GM18517 (cell line): ENCODE data around the gene XAGE2.
"Not testable (repeated sequence)": the region's sequence is repeated elsewhere in the genome, so short reads cannot be mapped to it uniquely, and the experiment has no call there.

Experiments
- ATAC-seq: cut with Tn5 transposase; IDR thresholded peaks from one replicate; pipeline ENCODE4 v1.9.1; 2021; ENCODE audit warnings: mild to moderate bottlenecking, moderate library complexity; ENCODE audit not compliant: unreplicated experiment

XAGE2 gene

GRCh38 chrX:52368368-52369055 is at the start of gene XAGE2:
TSS of gene XAGE2 (plus strand) at chrX:52369021. CDS start at chrX:52370015, 994 bp downstream.
- ATAC-seq, result no peak

- ATAC-seq, result no peak
These were observed 31.4 kb upstream of the XAGE2 start for GRCh38 chrX:52337410-52337809.

- ATAC-seq, result no peak
These were observed 27.3 kb upstream of the XAGE2 start for GRCh38 chrX:52341493-52341892.

- not testable (repeated sequence) for ATAC-seq
These were observed 25.7 kb upstream of the XAGE2 start for GRCh38 chrX:52343131-52343530.

GRCh38 chrX:52345402-52345801 is 23.4 kb upstream of the XAGE2 start:
- not testable (repeated sequence) for ATAC-seq

- ATAC-seq, result no peak
These were observed 22.4 kb upstream of the XAGE2 start for GRCh38 chrX:52346174-52347165.

GRCh38 chrX:52349681-52350080 is 19.1 kb upstream of the XAGE2 start:
- no peak for ATAC-seq

GRCh38 chrX:52352551-52352950 is 16.3 kb upstream of the XAGE2 start:
- ATAC-seq, result no peak

GRCh38 chrX:52353838-52354237 is 15.0 kb upstream of the XAGE2 start:
- ATAC-seq, result no peak

GRCh38 chrX:52355108-52355507 is 13.7 kb upstream of the XAGE2 start:
- no peak for ATAC-seq

- ATAC-seq, result no peak
These were observed 9.1 kb upstream of the XAGE2 start for GRCh38 chrX:52359614-52360232.

- ATAC-seq, result no peak
These were observed 6.9 kb upstream of the XAGE2 start for GRCh38 chrX:52361941-52362340.

GRCh38 chrX:52363247-52363883 is 5.5 kb upstream of the XAGE2 start:
- ATAC-seq, result no peak

- ATAC-seq, result no peak
These were observed 10.0 kb downstream of the XAGE2 start for GRCh38 chrX:52378870-52379269.

GRCh38 chrX:52380993-52381392 is 12.2 kb downstream of the XAGE2 start:
- ATAC-seq, result no peak

GRCh38 chrX:52410439-52411394 is 41.9 kb downstream of the XAGE2 start:
- ATAC-seq, result no peak

- no peak for ATAC-seq
These were observed 46.5 kb downstream of the XAGE2 start for GRCh38 chrX:52415304-52415703.

- no peak for ATAC-seq
These were observed 48.0 kb downstream of the XAGE2 start for GRCh38 chrX:52416816-52417215.

GRCh38 chrX:52420824-52421443 is 52.1 kb downstream of the XAGE2 start:
- no peak for ATAC-seq
